GM21786 (cell line): ENCODE measurements around the gene PHC2.

Experiments
- ATAC-seq: cut with Tn5 transposase; IDR thresholded peaks from one replicate; pipeline ENCODE4 v1.9.1; 2021; ENCODE audit not compliant: unreplicated experiment

The PHC2 gene

DNA sequence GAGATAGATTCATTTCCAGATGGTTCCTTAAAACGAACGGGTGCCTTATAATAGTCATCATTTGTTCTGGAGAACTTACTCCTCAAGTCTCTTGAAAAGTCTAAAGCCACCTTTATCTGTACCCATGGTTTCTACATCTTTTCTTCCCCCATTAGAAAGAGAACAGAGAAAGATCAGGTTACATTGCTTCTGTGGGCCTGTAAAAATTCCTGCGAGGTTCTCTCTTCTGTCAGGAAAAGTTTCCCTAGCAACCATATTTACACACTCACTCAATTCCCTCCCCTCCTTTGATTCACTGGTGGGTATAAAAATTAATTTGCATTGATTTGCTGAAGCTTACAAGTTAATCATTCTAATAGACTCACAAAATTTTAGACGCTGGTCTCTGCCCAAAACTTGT is 6.7 kb downstream of the PHC2 start:
- no peak for ATAC-seq

DNA sequence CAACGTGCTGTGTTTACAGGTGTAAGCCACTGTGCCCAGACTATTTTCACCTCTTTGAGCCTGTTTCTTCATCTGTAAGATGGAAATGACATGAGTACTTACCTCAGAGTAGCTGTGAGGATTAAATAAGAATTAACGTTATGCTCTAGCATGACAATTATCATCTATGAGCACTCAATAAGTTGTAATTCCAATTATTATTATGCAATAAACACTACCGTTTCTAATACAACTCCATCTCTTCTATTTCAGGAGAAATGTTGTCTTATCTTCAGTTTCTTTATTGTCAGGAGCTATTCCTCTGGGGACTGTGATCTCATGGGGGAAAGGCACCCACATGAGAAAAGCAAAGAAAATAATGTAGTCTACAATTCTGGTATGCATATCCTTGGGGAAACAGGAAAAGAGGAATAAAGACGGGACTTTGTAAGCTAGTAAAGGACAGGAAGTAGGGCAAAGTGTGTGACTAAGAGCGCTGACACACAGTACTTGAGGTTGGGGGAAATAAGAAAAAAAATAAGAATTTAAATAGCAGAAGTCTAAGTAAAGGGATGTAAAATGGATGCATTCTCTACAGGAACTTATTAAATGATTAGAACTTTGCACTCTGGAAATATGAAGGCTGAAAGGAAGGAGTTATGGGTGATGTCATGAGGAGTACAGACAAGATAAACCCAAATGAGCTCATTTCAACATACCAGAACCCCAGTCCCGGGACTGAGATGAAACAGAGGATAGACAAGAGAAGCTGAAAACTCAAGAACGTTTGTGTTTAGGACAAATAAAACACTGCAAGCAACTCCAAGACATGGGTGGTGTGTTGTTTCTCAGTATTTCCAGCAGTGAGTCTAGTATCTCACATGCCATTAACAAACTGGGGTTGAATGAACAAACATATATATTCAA is 9.8 kb downstream of the PHC2 start:
- ATAC-seq, result no peak

DNA sequence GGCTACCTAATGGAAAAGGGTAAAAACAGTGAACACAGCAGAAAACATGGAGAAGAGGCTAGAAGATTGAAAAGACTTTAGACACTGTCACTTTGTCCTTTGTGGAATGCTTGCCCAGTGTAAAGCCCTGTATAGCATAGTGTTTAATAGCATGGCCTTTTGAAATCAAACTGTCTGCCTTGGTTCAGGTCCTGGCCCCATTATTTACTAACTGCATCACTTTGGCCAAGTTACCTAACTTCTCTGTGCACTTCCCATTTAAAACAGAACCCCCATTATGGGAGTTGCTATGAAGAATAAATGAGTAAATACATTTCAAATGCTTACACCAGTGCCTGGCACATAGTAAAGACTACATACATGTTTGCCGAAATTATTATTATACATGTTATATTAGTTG is 12.1 kb downstream of the PHC2 start:
- no peak for ATAC-seq

DNA sequence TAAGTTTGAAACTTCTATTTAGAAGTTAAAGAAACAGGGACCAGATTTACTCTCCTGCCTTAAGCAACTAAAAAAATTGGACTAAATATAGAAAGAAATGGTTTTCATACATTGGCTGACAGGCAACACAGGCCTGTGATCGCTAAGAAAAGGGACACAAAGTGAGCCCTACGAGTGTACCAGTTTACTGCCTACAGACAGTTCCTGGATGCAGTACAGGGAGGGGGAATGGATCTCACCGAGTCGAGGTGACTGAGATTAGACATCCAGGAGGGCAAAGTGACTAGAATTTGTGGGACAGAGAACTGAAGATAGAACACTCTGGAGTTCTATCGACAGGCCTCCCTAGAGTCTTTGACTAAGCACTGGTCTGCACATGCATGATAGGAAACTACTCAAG is 16.0 kb downstream of the PHC2 start:
- ATAC-seq, result no peak

DNA sequence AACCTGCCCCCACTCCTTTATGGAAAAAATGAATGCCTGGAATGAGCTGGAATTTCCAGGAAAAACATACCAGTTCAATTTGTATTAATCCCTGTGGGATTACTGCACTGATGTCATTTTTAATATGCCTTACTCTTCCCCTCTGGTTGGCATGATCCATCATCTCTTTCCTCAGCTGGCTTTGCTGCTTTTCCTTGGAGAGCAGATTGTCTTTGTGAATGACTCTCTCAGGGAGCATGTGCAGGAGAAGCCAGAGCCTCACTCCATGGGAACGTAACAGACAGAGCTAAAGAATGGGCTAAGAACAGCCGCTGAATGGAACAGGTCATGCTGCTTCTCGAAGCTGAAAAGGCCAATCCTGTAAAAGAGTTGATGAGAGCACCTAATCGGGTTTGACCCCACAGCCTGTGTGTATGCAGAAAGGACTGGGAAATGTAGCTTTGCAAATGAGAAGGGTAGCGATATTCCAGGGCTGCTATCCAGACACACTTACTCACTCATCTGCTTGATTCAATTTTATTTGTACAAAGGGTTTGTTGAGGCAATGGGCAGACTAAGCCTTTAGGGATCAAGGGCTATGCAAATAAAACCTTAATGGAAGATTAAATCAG is 20.7 kb downstream of the PHC2 start:
- ATAC-seq, result no peak

DNA sequence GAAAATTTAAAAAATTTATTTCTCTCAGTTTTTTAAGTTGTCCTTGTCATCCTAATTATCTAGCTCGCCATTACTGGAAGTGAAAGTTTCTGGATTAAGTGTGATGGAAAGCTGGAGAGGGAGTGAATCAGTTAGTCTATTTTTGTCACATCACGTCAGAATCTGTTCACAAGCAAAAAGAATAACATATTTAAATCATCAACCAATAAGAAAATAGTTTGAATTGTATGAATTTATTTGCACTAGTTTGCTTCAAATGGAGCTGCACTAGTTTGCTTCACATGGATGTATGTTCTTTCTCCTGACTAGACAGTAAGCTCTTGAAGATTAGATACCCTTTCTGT is 22.8 kb downstream of the PHC2 start:
- ATAC-seq, result no peak

DNA sequence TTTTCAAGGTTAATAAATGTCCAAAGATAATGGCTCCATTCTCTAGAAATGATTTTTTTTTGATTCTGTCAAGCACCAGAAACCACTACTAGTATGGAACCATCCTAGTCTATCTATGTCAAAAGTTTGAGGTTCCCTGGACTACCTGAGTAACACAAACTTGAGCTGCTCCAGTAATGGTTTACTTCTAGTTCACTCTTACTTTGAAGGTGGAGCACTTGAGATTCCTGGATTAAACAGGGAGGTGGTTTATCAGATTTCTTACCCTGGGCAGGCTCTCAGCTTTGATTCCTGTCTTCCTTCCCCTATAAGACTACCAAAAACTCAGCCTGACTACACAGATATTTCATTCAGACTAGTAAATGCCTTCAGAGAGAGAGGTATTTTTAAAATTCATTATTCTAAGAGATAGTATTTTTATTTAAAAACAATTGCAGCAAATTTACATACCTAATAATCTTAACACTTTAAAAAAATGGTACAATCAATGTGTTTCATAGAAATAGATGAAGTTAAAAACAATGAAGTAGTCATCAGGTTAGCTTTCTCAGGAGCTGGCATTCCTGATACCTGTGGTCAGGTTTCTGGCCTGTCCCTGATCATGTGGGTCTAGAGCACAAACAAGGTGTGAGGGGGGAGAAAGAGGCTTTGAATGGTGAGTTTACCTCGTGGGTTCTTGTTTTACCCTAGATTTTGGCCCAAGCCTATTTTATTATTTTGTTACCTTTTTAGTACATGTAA is 23.4 kb downstream of the PHC2 start:
- no peak for ATAC-seq

DNA sequence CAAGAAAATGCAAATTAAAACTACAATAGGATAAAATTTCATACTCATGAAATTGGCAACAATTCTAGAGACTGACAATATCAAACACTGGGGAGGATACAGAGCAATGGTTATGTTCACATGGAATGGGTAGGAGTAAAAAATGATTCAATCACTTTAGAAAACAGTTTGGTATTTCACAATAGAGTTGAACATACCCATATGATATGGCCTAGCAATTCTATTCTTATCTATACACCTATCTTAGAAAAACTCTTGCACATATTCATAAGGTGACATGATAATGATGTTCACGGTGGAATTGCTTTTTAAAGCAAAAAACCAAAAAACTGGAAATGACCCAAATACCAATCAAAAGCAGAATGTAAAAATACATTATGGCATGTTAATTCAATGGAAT is 28.7 kb downstream of the PHC2 start:
- no peak for ATAC-seq

DNA sequence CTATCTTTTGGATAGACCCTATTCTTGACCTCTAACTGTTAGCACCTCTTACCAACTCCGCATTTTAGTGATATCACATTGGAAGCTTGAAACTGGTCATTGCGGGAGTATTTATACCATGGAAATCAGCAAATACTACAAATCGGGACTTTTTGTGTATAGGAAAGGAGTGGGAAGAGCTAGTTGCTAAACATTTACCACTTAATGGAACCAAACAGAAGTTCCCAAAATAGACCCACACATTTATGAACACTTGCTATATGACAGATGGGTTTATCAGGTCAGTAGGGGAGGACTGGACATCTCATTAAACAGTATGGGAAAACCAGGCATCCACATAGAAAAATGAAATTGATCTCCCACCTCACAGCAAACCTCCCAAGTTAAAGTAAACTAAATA is 29.4 kb downstream of the PHC2 start:
- no peak for ATAC-seq

DNA sequence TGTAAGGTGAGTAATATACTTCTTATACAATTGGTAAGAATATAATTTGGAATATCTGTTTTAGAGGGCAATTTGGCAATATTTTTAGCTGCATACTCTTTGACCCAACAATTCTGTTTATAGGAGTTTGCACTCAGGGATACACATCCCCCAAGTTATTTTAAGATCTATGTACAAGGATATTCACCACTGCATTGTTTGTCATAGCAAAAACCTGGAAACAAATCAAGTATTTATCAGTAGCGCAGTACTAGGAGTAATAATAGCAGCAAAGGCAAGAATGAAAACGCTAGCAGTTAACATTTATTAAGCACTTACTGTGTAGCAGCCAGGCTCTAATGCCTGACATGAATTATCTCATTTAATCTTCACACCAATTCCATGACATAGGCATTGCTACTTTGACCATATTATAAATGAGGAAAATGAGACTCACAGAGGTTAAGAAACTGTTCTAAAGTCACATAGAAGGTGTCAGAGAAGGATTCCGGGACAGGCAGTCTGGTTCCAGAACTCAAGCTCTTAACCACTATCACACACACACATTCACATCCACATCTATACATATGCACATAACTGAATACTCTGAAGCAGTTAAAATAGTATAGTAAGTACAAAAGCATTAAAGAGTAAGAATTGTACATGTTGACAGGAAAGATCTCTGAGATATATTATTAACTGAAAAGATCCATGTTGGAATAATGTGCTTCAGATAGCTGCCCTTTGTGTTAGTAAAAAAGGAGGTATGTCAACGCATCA is 30.6 kb downstream of the PHC2 start:
- no peak for ATAC-seq

DNA sequence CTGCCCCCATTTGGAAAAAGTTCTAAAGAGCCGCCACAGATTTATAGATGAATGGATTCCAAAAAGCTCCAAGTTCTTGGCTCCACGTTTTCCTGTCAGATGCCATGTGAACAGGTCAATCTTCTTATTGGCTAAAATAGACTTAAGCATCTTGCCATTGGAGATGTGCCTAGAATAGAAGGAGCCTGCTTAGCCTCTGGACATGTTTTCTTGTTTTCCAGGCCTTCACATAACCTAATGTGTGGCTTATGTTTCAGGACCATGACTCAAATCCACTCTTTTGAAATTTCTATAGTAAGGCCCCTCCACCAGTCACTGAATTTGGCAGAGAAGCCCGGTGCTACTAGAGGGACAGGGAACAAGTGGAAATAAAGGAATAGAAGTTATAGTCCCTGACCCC is 31.5 kb downstream of the PHC2 start:
- ATAC-seq, result no peak

DNA sequence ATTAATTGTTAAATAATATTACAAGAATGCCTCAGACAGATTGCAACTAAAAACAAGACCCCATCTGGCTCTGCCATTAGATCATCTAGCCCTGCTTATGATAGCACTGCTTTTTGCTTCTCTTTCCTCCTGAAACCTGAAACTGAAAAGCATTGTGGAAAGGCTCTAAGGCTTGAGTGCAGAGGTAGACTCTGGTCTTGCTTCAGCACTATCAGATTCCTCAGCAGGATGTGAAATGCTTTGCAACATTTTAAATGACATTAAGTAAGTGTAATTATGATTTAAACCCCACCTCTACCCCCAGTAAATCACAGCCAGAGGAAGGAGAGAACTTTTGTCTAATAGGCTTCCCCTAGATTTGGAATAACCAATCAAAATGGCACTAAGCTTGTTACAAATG is 32.9 kb downstream of the PHC2 start:
- ATAC-seq, result no peak

DNA sequence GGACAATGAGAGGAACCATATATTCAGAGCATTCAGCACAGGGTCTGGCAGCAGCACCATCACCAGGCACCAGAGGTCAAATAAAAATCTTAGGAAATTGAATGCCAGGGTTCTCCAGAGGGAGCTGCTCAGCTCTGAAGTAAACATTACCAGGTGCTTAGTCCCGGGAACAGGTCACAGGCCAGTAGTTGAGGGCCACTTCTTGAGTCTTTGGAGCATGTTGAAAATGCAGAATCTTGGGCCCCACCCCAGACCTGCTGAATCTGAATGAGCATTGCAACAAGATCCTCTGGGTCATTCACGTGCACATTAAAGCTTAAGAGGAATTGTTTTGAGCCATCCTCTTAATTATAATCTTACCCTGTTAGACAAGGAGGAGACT is 33.8 kb downstream of the PHC2 start:
- no peak for ATAC-seq

DNA sequence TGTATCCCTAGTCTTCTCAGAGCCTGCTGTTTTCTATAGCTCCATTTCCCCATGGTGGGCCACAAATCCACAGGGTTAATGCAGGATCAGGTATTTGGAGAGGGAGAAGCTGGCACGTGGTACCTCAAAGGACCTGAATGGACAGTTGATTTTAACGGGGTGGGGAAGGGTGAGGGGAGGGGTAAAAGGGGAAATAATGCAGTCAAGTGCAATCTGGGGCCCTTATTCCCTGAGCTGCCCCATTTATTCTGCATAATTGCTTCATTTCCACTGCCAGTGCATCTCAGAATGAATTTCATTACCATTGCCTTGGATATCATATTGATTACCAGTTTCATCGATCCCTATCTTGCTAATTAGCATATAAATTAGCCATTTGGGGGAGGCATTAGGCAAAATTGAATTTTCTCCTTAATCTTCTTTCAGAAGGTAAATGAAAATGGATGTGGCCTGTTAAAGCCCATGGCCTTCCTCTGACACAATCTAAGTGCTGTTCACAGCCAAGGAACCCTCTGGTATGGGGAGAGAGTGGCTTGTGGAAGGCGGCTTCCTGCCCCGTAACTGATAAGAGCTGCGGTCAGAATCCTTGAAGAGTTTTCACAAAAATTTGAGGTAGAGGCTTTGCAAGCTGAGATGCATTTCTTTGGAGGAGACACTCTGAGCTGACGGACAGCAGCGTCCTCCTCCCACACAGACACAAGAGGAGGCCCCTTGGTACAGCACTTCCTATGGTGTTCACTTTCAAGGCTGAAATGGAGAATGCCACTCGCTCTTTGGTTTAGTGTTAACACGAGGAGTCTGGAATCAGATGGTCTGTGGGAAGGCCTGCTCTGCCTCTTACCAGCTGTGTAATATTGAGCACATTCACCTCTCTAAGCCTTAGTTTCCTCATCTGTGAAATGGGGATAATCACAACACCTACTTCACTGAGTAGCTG is 34.4 kb downstream of the PHC2 start:
- ATAC-seq, result no peak

DNA sequence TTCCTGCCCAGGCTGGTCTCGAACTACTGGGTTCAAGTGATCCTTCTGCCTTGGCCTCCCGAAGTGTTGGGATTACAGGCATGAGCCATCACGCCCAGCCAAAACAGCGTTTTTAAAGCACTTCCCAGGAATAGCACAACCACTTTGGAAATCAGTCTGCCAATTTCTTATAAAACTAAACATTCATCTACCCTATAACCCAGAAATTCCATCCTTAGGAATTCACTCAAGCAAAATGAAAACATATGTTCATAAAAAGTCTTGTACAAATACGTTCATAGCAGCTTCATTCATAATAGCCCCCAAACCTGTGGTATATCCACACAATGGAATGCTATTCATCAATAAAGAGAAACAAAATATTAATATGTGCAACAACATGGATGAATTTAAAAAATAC is 36.1 kb downstream of the PHC2 start:
- no peak for ATAC-seq

DNA sequence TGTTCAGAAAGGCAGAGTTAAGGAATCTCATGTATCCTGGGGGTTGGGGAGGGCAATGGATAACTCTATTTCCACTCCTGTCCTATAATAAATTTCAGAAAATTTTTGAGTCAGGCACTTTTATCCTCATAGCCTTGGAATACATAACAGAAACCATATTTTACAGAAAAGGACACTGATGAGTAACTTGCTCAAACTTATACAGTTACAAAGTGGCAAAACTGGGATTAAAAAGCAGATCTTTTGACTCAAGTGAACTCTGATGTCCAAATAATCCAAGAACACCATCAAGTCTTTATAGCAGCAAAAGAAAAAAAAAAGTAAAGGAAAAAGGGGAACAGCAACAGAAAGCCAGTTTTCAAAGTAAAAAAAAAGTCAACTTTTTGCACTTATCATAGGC is 36.9 kb downstream of the PHC2 start:
- ATAC-seq, result no peak

DNA sequence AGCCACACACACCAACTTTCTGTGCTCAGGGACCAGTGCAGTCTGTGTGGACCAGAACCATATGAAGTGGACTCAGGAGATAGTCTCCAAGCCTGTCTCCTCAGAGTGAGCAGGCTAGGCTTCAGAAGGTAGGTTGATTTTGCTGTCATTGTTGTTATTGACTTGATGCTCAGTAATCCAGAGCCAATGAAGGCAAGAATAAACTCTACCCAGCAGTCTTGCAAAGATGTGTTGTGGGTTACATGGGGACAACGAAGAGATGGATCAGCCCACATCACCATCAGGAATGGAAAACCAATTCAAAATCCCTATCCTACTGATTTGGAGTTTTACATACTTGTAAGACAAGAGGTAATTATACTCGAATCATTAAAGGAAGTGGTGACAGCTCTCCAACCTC is 37.4 kb downstream of the PHC2 start:
- no peak for ATAC-seq

DNA sequence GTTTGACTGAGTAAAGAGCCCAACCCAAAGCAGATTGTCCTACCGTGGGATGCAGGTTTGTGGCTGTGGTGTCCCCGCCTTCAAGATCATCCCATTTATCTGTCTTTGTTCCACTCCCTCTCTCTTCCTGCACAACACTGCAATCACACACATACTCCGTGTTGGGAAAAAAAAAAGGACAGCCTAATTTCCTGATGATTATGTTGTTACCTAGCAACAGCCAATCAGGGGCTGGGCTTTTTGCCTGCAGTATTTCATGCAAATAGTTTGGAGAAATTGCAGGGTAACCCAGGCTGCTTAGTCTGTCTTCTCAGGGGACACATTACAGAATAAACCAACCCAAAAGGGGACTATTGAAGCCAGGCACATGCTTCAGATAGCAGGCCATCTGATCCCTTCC is 38.3 kb downstream of the PHC2 start:
- no peak for ATAC-seq

DNA sequence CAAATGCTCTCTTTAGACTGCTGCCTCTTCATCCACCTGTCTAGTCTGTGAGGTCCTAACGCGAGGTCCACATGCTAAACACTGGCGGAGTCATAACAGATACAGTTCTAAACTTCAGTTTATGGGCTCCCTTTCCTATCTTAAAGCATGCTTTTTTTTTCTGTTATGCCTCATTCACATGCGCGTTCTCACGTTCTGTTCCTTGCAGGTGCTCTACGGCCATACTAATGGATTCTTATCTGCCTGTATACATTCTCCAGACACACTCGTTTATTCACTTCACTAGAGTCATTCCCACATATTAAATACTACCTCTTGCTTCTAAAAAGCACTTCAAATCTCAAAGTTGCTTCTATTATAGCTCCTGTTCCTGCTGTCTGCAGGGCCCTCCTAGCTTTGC is 38.7 kb downstream of the PHC2 start:
- ATAC-seq, result no peak

DNA sequence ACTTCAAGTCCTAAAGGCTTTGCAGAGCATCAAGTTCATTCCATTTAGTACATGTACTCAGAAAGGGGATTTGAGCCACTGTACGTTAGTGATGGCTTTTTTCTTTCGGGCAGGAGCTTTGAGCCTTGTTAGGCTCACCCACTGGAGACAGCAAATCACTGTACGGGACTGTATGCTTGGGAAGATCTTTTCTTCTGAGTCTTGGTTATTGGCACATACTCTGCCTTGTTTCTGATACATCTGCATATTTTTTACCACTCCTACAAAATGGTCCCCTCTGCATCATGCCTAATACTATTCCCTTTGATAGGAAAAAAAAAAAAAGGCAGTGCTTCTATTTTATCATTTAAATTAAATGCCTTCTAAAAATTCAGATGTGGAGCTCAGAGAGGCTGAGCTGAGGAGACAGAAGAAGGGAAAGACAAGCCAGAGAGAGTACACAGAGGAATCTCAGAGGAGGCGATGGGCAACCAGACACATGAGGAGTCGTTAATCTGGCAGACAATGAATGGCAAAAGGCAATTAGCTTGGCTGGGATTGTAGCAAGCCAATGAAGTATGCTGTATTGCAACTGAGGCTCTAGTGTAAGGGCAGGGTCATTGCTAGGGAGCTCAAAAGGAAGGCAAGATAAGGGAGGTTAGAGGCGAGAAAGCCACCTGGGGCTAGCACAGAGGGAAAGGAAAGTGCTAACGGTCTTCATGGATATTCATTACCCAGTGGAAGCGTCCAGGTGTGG is 39.4 kb downstream of the PHC2 start:
- no peak for ATAC-seq
